ENCODE results near the gene RPS6KA2. TPM values are rescaled to one million over a fixed set of nuclear protein-coding genes. Genes with fewer than 3 reads are reported as not detected.
"Not testable (repeated sequence)": the region's sequence is repeated elsewhere in the genome, so short reads cannot be mapped to it uniquely, and the experiment has no call there.

The RPS6KA2 gene
- total RNA-seq, 4 donors from 2014 or later = 12.1 to 116 (median 26.4) TPM

DNA sequence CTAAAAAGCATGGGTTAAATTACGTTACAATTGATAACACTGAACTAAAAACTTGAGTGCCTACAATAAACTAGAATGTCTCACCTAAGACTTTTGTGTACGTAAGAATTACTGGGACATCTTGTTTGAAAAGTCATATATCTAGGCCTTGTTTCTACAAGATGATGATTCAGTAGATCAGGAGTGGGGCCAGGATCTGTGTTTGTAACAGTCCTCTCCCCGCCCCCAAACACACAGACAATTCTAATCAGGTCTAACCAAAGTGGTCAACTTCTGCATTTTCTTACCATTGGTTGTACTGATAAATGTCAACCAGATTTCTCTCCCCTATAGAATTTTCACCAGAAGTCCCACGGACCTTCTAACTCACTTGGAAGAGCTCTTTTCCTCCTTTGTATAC lies 97.5 kb downstream of the RPS6KA2 start:
- no peaks in the 10 kb centered on the region for H3K27me3 ChIP-seq
- no peak overlapping the region for H3K27ac ChIP-seq
- no peak for TF ChIP-seq POLR2A (IDR thresholded peaks at IDR 0.05)
- TF ChIP-seq, protein P1, sequence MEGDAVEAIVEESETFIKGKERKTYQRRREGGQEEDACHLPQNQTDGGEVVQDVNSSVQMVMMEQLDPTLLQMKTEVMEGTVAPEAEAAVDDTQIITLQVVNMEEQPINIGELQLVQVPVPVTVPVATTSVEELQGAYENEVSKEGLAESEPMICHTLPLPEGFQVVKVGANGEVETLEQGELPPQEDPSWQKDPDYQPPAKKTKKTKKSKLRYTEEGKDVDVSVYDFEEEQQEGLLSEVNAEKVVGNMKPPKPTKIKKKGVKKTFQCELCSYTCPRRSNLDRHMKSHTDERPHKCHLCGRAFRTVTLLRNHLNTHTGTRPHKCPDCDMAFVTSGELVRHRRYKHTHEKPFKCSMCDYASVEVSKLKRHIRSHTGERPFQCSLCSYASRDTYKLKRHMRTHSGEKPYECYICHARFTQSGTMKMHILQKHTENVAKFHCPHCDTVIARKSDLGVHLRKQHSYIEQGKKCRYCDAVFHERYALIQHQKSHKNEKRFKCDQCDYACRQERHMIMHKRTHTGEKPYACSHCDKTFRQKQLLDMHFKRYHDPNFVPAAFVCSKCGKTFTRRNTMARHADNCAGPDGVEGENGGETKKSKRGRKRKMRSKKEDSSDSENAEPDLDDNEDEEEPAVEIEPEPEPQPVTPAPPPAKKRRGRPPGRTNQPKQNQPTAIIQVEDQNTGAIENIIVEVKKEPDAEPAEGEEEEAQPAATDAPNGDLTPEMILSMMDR (IDR thresholded peaks at IDR 0.05) = no peak
- H3K9me3 ChIP-seq = no peaks in the 10 kb centered on the region
- H3K36me3 ChIP-seq = peaks cover 0 to 5% (median 0%) of the 10 kb centered on the region in 3 donors
- DNase-seq = no peak
- H3K4me1 ChIP-seq = no peaks in the 10 kb centered on the region
- H3K4me3 ChIP-seq = no peak overlapping the region

- not testable (repeated sequence) for H3K4me3 ChIP-seq, DNase-seq, H3K36me3 ChIP-seq, H3K9me3 ChIP-seq, H3K27ac ChIP-seq, H3K4me1 ChIP-seq, H3K27me3 ChIP-seq
Observed at GRCh38 chr6:166529058-166529457, 98.0 kb downstream of the RPS6KA2 start.

DNA sequence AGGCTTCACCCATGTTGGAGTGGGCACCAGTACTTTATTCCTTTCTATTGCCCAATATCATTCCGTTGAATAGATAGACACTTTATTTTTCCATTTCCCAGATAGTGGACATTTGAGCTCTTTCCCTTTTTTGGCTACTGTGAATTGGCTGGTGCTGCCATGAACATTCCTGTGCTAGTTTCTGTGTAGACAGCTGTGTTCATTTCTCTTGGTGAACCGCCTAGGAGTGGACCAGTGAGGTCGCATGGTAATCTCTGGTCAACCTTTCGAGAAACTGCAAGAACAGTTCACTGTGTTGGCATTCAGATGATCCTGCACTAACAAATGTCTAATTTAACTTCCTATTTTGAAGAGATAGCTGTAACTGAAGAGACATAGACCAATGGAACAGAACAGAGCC lies 99.2 kb downstream of the RPS6KA2 start:
- no peaks in the 10 kb centered on the region for H3K27me3 ChIP-seq
- H3K36me3 ChIP-seq = peaks cover 0 to 5% (median 0%) of the 10 kb centered on the region in 3 donors
- no peak overlapping the region for H3K4me3 ChIP-seq
- H3K9me3 ChIP-seq = no peaks in the 10 kb centered on the region
- no peak for DNase-seq
- no peaks in the 10 kb centered on the region for H3K4me1 ChIP-seq
- H3K27ac ChIP-seq = no peak overlapping the region
- no peak for TF ChIP-seq POLR2A (IDR thresholded peaks at IDR 0.05)
- TF ChIP-seq, protein P1 (IDR thresholded peaks at IDR 0.05) = no peak

DNA sequence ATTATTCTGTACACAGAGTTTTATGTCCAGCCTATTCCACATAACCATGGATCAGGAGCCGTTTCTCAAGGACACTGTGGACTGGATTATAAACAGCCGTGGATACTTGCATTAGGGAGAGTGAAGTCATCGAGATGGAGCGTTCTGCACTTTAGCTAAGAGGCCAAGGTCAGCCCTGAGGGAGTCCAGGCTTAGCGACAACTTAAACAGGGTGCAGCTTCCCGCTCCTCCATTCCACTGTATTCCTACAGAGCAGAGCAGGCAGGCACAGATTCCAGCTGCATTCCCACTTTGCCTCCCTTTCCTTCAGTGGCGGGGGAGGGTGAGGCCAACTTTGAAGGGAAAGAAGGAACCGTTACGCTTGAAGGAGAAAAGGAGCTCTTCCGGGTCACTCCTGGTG lies 100.1 kb downstream of the RPS6KA2 start:
- DNase-seq = no peak
- no peak overlapping the region for H3K27ac ChIP-seq
- peaks cover 0 to 5% (median 0%) of the 10 kb centered on the region in 3 donors for H3K36me3 ChIP-seq
- H3K9me3 ChIP-seq = no peaks in the 10 kb centered on the region
- H3K4me3 ChIP-seq = no peak overlapping the region
- no peaks in the 10 kb centered on the region for H3K27me3 ChIP-seq
- TF ChIP-seq, protein P1 (IDR thresholded peaks at IDR 0.05) = no peak
- no peak for TF ChIP-seq POLR2A (IDR thresholded peaks at IDR 0.05)
- H3K4me1 ChIP-seq = no peaks in the 10 kb centered on the region

GRCh38 chr6:166525567-166525966 lies 101.5 kb downstream of the RPS6KA2 start:
- Histone ChIP-seq H3K4me1 (no peaks in the 10 kb centered on the region), H3K9me3 (no peaks in the 10 kb centered on the region), H3K36me3 (peaks cover 0 to 5% (median 0%) of the 10 kb centered on the region in 3 donors), H3K27ac (no peak overlapping the region), H3K4me3 (no peak overlapping the region), H3K27me3 (no peaks in the 10 kb centered on the region)
- DNase-seq = peak in 1 of 3 donors; percentile 13
- TF ChIP-seq POLR2A (IDR thresholded peaks at IDR 0.05) = no peak
- TF ChIP-seq, protein P1 (IDR thresholded peaks at IDR 0.05) = no peak

GRCh38 chr6:166523782-166524559 lies 103.1 kb downstream of the RPS6KA2 start:
- peak in 1 of 3 donors; percentile 34 for DNase-seq
- no peaks in the 10 kb centered on the region for H3K9me3 ChIP-seq
- H3K27ac ChIP-seq = no peak overlapping the region
- no peaks in the 10 kb centered on the region for H3K27me3 ChIP-seq
- H3K4me1 ChIP-seq = no peaks in the 10 kb centered on the region
- no peak for TF ChIP-seq POLR2A (IDR thresholded peaks at IDR 0.05)
- TF ChIP-seq, protein P1 (IDR thresholded peaks at IDR 0.05) = no peak
- H3K36me3 ChIP-seq = peaks cover 0 to 5% (median 0%) of the 10 kb centered on the region in 3 donors
- H3K4me3 ChIP-seq = no peak overlapping the region

Measured in Peyer's patch (tissue), 4 donors.